Measurements from ENCODE around the gene HRG.
"Not testable (repeated sequence)": the region's sequence is repeated elsewhere in the genome, so short reads cannot be mapped to it uniquely, and the experiment has no call there.

HRG gene, protein sequence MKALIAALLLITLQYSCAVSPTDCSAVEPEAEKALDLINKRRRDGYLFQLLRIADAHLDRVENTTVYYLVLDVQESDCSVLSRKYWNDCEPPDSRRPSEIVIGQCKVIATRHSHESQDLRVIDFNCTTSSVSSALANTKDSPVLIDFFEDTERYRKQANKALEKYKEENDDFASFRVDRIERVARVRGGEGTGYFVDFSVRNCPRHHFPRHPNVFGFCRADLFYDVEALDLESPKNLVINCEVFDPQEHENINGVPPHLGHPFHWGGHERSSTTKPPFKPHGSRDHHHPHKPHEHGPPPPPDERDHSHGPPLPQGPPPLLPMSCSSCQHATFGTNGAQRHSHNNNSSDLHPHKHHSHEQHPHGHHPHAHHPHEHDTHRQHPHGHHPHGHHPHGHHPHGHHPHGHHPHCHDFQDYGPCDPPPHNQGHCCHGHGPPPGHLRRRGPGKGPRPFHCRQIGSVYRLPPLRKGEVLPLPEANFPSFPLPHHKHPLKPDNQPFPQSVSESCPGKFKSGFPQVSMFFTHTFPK

DNA sequence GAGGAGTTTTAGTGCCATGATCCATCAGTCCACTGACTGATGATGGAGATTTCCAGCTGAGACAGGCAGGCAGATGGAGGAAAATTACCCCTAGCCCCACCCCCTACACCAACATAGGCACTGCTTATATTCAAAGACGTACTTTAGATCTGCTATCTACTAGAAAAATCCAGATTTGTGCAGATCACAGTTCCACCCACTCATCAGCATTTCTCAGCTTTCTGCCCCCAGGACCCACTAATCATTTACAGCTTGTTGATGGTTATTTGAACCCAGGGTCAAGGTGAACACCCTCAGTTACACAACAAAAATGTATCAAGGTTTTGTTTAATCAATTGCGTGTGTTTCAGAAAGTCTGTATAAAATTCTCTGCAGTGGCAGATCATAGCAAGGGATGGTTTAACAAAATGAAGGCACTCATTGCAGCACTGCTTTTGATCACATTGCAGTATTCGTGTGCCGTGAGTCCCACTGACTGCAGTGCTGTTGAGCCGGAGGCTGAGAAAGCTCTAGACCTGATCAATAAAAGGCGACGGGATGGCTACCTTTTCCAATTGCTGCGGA is at the start of gene HRG:
TSS of gene HRG (plus strand) at position 390 of the 564 bp plus-strand sequence. CDS start at position 408, 18 bp downstream.
- no peak for DNase-seq

DNA sequence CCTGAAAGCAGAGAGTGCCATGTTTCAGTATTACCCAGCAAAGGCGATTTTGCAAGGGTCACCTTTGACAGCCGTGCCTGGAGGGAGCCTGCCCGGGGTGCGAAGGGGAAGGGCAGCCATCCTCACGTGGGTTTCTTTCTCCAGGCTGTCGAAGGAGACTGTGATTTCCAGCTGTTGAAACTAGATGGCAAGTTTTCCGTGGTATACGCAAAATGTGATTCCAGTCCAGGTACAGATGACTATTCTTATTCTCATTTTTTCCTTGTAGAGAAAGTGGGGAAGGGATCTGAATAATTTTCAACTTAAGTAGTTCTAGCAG is 49.6 kb upstream of the HRG start:
- no peak for DNase-seq

DNA sequence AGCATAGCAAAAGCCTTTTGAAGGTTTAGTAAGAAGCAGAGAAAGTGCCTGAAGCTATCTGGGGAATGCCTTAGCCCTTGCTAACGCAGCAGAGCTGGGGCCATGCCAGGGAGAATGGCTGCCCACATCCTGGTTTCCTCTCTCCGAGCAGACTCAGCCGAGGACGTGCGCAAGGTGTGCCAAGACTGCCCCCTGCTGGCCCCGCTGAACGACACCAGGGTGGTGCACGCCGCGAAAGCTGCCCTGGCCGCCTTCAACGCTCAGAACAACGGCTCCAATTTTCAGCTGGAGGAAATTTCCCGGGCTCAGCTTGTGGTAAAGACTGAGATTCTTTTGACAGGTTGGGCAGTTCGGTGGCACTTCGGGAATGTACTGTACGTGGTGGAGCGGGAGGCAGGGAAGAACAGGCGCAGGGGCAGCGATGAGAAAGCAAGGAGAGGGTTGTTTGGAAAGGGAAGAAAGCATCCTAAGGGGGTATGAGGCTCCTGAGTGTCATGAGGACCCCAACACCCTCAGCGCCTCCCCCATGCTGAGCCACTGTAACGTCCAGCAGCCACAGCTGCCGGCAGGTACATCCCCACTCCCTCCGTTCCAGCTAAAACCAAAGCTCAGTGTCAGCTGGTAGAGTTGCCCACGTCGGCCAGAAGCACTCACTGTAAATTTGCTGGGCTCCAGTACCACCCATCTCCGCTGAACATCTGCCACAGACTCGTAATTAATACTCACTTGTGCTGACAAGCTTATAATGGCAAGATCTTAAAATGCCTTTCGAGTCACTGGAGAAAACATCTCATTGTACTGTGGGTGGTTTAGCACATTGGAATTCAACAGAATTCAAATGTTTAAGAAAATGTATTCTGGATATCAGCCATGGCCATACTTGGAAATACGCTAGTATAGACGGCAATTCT is 48.5 kb upstream of the HRG start:
- no peak for DNase-seq

DNA sequence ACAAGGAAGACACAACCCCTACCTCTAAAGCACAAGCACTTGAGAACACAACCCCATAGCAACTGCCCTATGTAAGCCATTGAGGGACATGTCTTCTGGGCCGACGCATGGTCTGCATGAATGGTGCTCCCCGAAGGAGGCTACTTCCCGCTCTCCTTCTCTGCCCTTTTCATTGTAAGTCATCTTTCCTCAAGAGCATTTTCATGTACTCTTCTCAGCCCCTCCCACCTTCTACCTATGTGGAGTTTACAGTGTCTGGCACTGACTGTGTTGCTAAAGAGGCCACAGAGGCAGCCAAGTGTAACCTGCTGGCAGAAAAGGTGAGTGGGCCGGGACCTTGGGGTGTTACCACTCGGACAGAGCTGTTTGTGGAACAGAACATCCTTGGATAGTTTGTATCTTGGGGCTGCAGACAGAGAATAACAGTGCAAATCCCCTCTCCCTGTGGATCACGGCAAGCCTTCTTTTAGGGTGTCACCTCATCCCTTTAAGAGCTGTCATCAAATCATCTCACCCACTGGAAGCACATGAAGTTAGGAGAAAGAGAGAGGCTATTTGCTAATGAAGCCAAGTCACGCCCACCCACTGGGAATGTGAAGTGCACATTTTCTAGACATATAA is 47.4 kb upstream of the HRG start:
- no peak for DNase-seq

DNA sequence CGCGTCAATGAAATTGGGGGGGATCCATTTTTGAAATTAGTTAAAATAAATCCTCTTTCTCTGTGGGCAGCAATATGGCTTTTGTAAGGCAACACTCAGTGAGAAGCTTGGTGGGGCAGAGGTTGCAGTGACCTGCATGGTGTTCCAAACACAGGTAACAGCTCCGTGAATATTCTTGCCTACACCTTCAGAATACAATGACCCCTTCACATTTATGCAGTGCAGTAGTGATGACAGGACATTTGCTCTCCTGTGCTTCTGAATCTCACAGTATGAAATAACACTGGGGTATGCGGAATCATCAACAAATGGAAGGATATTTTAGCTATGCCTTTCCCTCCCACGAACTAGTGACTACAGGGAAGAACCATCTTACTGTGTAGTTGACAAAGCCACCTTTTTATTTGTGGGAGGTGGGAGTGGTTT is 46.0 kb upstream of the HRG start:
- DNase-seq: no peak

DNA sequence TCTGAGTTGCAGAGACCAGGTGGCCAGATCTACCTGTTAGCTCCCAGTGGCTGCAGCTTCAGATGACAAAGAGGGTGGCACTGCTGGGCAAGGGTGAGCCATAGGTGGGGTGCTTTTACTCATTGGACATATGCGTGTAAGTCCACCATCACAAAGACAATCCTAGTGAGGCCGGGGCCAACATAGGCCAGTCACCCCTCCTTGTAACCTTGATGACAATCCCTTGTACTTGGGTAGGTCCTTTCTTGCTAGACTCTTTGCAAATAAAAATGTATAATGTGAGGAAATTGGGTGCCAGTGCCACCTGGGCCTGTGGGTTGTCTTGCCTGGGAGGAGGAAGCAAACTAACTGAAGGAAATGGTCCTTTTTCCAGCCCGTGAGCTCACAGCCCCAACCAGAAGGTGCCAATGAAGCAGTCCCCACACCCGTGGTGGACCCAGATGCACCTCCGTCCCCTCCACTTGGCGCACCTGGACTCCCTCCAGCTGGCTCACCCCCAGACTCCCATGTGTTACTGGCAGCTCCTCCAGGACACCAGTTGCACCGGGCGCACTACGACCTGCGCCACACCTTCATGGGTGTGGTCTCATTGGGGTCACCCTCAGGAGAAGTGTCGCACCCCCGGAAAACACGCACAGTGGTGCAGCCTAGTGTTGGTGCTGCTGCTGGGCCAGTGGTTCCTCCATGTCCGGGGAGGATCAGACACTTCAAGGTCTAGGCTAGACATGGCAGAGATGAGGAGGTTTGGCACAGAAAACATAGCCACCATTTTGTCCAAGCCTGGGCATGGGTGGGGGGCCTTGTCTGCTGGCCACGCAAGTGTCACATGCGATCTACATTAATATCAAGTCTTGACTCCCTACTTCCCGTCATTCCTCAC is 45.4 kb upstream of the HRG start:
- no peak for DNase-seq

DNA sequence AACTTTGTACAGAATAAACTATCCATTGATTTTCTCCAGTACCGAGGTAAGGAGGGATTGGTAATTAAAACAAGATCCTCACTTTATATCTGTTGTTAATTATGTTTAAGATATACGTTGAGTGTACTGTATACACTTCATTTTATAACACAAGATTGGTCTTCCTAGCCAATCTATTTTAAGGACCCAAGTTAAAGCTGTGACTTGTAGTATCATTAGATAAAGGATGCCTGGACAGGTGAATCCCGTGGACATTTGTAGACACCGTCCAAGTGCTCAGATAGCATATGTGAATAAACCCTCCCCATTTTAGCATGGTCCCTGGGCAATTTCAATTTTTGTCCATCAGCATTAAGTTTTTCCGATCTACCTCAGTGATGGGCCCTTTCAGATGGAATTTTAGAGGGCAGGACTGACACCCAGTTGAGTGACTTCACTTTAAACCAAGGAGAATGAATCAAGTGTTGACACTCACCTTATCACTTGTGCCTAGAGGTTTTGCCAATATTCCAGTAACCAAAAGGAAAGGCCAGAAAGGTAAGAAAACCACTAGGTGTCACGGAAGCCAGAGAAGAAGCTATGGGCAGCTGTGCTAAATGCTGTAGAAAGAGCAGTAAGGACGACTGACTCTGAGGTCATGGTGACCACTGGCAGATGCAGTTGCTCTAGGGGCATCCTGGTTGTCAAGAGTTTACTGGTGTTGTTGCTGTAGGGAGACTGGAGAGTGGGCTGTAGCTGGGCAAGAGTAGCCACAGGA is 43.7 kb upstream of the HRG start:
- no peak for DNase-seq

DNA sequence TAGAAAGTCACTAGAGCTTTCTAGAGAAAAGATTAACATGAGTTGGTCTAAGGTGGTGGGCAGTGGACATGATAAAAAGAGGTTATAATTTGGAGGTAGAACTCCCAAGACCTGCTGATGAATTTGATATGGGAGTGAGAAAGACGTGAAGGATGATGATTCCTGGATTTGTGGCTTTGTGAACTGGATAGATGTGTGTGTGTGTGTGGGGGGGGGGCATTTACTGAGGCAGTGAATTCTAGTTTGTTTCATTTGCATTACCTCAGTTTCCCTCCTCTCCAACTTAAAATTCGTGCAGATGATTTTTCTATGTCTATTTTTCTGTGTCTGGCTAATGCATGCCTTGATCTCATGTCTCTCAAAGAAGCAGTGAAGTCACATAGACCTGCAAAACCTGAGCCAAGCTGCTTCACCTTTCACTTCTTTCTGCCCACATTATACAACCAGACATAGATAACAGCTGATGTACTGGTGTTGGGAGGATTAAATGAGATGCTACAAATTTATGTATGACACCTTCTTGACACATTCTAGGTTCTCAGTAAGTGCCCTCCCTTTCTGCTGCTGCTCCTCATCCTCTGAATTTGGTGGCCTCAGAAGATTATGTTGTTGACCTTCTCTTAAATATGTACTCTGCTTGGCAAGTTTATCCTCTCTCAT is 43.0 kb upstream of the HRG start:
- DNase-seq: no peak

DNA sequence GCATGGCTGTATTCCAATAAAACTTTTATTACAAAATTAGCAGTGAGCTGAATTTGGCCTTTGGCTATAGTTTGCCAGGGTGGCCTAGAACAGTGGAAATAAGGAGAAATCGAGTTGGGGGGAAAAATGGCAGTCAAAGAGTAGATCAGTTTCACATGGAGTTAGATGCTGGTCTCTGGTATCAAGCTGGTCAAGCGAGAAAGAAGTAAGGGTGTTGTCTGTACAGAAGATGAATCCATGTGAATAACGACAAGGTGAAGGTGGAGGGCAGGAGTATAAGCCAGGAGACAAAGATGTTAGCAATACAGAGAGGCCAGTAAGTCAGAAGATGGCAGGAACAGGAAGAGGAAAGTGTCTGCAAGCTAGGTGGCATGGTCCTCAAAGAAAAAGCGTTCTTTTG is 41.2 kb upstream of the HRG start:
- DNase-seq: no peak

DNA sequence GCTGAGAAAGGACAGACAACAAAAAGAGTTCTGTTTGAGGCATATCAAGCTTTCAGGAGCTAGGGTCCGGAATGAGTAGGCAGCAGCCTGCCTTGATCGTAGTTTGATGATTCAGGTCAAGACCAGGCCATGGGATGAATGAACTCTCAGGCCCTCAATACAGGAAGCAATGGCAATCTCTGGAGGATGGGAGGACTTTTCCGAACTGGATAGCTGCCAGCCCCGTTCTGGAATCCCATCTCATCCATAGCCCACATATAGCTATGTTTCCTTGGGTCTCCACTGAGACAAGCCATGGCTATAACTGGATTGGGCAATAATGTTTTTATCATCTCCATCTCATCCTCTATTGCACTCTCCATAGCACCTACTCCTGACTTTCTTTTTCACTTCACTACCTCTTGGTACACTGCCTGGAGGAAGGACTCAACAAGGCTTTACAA is 40.2 kb upstream of the HRG start:
- DNase-seq: no peak

DNA sequence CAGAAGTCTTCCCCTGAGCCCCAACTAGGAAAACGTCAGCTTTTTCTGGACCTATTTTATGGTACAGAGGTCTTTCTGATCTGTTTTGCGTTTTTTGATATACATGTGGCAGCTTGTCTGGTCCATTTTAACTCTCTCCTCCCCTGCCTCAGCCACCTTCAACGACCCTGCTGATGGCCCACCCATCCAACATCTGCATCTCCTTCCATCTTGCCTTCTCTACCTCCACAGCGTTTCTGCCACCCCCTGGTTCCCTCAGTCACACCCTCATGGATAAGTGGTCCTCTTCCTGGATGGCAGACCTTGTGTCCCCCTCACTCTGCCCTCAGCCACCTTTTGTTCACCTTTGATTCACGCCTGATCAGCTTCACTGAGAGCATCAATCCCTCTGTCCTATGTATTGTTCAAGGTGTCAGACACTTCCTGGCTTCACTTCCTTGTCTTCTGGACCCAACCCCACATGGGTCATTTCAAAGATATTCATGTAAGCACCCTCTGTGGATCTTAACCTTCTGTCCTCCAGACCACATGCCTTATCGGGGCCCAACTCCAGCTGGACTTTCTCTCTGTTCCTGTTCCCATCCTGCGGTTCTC is 39.5 kb upstream of the HRG start:
- DNase-seq: no peak

DNA sequence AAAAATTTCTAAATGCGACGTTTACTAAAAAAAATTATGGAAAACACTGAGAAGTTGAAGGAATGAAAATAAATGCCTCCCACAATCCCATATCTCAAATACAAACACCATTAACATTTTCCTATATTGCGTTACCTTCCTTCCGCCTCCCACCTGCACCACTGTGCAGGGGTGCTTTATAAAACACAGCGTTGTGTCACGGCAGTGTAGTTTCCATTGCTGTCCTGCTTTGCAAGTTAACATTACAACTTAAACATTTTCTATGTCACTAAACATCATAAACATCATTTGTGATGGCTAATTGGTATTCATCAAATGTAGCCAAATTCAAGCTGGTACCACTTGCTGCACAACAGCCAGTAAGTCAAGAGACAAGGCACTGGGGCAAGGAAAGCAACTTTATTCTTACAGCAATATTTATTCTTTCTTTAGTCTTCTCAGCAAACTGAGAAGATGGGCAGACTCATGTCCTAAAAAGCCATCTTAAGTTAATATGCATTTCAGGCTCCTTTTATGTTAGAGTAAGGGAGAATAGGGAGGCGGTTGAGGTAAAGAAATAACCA is 37.9 kb upstream of the HRG start:
- no peak for DNase-seq

DNA sequence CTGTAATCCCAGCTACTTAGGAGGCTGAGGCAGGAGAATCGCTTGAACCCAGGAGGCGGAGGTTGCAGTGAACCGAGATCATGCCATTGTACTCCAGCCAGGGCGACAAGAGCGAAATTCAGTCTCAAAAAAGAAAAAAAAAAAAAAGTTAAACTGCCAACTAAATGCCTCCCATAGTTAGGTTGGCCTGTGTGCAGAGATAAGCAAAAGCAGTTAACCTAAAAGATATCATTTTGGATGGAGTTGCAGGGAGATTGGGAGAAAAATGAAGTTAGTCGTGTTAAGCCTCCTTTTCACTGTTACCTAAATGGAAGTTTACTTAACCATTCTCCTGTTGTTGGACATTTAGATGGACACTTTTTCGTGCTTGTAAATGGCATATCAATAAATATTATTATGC is 37.1 kb upstream of the HRG start:
- no peak for DNase-seq

DNA sequence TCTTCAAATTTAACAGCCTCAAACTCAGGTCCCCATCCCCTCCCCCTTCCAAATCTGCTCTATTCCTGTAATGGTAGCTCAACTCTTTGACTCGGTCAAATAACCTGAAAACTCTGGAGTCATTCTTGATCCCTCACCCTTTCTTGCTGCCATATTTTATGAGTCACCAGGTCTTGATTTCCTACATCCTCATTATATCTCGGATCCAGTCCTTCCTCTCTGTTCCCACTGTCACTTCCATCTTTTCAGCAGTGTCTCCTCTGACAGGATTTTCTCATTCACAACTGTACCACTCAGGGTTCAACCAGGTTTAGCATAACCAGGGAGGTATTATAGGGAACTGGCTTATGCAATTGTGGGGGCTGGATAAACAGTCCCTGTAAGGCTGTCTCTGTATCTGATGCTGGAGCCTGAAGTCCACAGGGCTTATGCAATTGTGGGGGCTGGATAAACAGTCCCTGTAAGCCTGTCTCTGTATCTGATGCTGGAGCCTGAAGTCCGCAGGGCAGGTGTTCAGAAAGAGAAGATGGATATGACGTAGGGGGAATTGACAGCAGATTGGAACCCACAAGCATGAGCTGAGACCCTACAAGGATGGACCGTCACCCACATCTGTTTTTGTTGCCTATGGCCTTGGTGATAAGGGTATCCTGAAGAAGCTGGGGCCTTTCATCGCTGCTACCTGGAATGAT is 34.7 kb upstream of the HRG start:
- no peak for DNase-seq

DNA sequence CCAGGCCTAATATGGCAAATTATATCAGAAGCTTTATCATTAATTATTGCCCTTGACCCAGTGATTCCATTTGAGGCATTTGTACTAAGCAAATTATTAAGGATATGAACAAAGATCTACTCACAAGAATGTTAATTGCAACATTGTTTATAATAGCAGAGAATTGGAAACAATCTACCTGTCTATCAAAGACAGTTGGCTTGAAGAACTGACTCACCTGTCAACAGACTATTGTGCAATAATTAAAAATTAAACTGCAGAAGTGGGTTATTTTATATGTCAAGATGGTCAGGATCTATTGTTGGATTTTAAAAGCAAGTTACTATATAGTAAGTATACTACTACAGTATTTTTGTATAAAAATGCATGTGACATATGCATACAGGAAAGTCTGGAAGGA is 32.3 kb upstream of the HRG start:
- DNase-seq: no peak

DNA sequence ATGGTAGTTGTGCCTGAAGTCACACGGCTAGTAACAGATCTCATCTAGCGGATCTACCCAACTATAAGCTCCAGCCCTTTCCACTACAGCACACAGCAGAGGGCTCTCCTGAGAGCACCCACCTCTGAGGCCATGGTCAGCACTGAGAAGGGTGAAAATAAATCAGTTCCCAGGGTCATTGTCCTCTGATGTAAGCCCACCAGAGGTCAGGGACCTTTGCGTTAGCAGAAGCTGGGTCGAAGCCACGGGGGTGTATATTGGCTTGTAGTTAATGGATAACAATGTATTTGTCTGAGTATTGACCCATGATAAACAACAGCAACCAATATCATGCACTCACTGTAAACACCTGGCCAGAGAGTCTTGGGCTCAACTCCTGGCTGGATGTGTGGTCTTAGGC is 31.6 kb upstream of the HRG start:
- DNase-seq: not testable (repeated sequence)

DNA sequence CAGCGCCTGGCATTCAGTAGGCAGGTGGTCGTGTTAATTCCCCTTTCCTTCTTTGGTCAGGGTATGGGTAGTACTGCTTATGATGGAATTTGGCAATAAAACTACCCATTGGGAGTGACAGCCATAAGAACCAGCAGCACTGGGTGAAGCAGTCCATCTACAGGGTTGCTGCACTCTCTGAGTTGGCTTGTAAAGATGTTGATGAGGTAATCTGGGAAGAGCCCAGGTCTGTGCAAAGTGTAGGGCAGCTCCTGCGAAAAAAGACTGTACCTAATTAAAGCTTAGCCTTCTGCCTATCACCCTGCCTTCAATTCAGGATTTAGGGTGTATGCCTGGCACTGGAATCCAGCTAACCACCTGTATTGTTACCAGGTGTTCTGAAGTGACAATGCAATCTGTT is 30.3 kb upstream of the HRG start:
- DNase-seq: no peak

DNA sequence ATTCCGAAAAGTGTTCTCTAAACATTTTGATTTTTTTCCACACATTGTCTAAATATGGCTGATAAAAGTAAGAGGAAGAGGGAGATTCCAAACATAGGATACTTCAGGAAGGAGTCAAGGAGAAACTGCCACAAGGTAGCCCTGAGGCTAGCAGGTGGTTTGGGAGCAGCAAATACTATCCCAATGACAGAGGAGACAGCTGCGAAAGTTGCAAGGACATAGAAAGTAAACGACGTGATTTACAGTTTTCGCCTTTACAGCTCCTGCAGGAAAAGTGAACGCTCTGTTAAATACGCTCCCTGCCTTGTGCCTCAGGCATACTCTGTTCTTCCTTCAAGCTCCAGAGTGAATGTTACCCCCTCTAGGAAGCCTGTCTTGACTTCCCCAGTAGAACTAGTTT is 29.3 kb upstream of the HRG start:
- DNase-seq: no peak

DNA sequence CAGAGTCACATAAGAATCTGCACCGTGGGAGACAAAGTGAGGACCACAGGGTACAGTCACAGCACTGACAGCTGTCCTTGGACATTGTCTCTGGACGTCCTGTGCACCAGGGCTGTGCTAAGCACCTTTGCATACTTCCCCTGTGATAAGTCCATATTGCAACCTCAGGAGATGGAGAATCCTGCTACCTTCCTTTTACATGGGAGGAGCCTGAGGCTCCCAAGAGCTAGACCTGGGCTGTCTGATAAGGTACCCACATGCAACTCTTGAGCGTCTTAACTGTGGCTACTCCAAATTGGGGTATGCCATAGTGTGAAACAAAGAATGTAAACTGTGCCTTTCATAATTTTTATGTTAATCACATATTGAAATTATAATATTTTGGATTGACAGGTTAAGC is 28.1 kb upstream of the HRG start:
- DNase-seq: no peak
